Gastrocnemius medialis (tissue), 4 donors: ENCODE measurements around the gene CHRNB4.

Source experiments
- POLR2A ChIP-seq, 2 donors: fragments of 450-650 bp; IDR thresholded peaks; one replicate each; pipeline ENCODE4 v1.6.1; 2017; ENCODE audit warnings: antibody characterized with exemption in 2 of 2, mild to moderate bottlenecking in 2 of 2, moderate library complexity in 2 of 2
- TF ChIP-seq, protein P1 (sequence below), 5 experiments: fragments of 450-650 bp in 3 of 5; fragments of 200-600 bp in 2 of 5; sonication (generic) in 2 of 5; IDR thresholded peaks in 4 of 5; conservative IDR thresholded peaks in 1 of 5; 1 replicate in 4 of 5; 2 replicates in 1 of 5; pipeline ENCODE4 v1.5.1; 2016 to 2019; ENCODE audit warnings: antibody characterized with exemption in 5 of 5, mild to moderate bottlenecking in 3 of 5, moderate library complexity in 3 of 5

GRCh38 chr15:78636378-78636859 is 4.6 kb downstream of the CHRNB4 start:
- no peak for TF ChIP-seq POLR2A (IDR thresholded peaks at IDR 0.05)
- TF ChIP-seq, protein P1, sequence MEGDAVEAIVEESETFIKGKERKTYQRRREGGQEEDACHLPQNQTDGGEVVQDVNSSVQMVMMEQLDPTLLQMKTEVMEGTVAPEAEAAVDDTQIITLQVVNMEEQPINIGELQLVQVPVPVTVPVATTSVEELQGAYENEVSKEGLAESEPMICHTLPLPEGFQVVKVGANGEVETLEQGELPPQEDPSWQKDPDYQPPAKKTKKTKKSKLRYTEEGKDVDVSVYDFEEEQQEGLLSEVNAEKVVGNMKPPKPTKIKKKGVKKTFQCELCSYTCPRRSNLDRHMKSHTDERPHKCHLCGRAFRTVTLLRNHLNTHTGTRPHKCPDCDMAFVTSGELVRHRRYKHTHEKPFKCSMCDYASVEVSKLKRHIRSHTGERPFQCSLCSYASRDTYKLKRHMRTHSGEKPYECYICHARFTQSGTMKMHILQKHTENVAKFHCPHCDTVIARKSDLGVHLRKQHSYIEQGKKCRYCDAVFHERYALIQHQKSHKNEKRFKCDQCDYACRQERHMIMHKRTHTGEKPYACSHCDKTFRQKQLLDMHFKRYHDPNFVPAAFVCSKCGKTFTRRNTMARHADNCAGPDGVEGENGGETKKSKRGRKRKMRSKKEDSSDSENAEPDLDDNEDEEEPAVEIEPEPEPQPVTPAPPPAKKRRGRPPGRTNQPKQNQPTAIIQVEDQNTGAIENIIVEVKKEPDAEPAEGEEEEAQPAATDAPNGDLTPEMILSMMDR (IDR thresholded peaks at IDR 0.05 in 4 of 5, conservative IDR thresholded peaks at IDR 0.05 in 1 of 5), result no peak
